BE2C (cell line): Measurements from ENCODE around the gene LYST.

Experiments used
- DNase-seq: peaks from one replicate; pipeline ENCODE4 v3.0.0-alpha.2; 2020
- H3K27me3 ChIP-seq: fragments of 250-450 bp; sonication (Bioruptor Pico); 2 replicates; pipeline ENCODE4 v1.5.1; 2020; ENCODE audit warnings: mild to moderate bottlenecking
- H3K36me3 ChIP-seq: fragments of 250-450 bp; sonication (Bioruptor Pico); 2 replicates; pipeline ENCODE4 v1.5.1; 2020; ENCODE audit warnings: mild to moderate bottlenecking
- H3K4me1 ChIP-seq: fragments of 250-450 bp; sonication (Bioruptor Pico); 2 replicates; pipeline ENCODE4 v1.5.1; 2020
- H3K4me3 ChIP-seq: 2 replicates; pipeline ENCODE4 v1.5.1; 2011; ENCODE audit warnings: low read depth, low read length
- H3K9me3 ChIP-seq: fragments of 250-450 bp; sonication (Bioruptor Pico); 2 replicates; pipeline ENCODE4 v1.5.1; 2020
- TF ChIP-seq, protein P1 (sequence below): IDR thresholded peaks from 2 replicates; pipeline ENCODE4 v1.5.1; 2012; ENCODE audit warnings: mild to moderate bottlenecking, low read depth, low read length

LYST gene

DNA sequence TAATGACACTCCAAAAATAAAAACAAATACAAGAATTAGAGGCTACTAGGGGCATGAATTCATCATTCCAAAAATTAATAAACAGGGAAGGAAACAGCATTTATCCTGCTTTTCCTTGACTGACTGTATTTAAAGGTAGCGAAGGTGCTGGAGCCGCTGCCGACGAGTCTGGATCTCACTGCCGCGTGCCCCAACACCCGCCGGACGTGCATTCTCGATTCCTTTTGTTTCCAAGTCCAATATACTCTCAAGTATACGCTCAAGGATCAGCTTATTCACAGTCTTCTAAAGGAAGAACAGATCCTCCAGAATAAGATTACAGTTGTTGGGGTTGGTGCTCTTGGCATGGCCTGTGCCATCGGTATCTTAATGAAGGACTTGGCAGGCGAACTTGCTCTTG lies 129.0 kb downstream of the LYST start:
- Histone ChIP-seq H3K4me3 (no peak overlapping the region), H3K4me1 (peaks cover 4% of the 10 kb centered on the region; the same call in 1 of the 2 replicates), H3K9me3 (no peaks in the 10 kb centered on the region), H3K36me3 (no peaks in the 10 kb centered on the region), H3K27me3 (no peaks in the 10 kb centered on the region)
- no peak for DNase-seq
- TF ChIP-seq, protein P1, sequence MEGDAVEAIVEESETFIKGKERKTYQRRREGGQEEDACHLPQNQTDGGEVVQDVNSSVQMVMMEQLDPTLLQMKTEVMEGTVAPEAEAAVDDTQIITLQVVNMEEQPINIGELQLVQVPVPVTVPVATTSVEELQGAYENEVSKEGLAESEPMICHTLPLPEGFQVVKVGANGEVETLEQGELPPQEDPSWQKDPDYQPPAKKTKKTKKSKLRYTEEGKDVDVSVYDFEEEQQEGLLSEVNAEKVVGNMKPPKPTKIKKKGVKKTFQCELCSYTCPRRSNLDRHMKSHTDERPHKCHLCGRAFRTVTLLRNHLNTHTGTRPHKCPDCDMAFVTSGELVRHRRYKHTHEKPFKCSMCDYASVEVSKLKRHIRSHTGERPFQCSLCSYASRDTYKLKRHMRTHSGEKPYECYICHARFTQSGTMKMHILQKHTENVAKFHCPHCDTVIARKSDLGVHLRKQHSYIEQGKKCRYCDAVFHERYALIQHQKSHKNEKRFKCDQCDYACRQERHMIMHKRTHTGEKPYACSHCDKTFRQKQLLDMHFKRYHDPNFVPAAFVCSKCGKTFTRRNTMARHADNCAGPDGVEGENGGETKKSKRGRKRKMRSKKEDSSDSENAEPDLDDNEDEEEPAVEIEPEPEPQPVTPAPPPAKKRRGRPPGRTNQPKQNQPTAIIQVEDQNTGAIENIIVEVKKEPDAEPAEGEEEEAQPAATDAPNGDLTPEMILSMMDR, result no peak

DNA sequence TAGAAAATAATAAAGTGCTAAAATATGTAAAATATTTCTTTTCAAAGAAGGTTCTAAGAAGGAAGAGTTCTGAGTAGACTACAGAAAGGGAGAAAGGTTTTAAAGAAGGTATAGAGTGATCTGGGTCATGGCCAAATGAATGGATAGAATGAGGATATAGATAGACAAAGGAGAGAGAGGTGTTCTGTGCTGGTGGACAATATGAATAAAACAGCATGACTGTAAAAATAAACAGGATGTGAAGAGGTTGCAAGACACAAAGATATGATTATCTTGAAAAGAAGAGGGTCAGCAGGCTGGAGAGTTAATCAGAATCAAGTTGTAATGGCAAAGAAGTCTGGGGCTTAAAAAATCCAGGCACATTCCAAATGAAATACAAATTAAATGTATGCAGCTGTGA lies 130.4 kb downstream of the LYST start:
- no peaks in the 10 kb centered on the region for H3K27me3 ChIP-seq
- TF ChIP-seq, protein P1, result no peak
- H3K4me3 ChIP-seq, result no peak overlapping the region
- peaks cover 4% of the 10 kb centered on the region; the same call in 1 of the 2 replicates for H3K4me1 ChIP-seq
- H3K36me3 ChIP-seq, result no peaks in the 10 kb centered on the region
- DNase-seq, result no peak
- no peaks in the 10 kb centered on the region for H3K9me3 ChIP-seq

DNA sequence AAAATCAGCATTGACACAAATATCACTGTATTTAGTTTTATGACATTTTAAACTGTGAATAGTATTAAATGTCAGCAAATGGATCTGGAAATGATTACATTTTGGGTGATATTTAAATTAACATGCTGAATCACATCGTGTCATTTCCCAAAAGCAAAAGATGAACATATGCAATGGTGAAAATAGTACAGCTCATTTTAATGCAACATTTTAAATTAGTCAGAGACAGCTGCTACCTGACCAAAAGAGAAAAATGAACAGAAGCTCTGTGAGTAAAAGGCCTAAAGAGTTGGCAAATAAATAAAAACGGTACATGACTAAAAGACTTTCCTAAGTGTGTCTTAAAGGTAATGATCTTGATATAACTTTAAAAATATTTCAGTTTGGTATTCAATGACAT lies 131.1 kb downstream of the LYST start:
- Histone ChIP-seq H3K27me3 (no peaks in the 10 kb centered on the region), H3K9me3 (no peaks in the 10 kb centered on the region), H3K4me1 (peaks cover 4% of the 10 kb centered on the region; the same call in 1 of the 2 replicates), H3K4me3 (no peak overlapping the region), H3K36me3 (no peaks in the 10 kb centered on the region)
- TF ChIP-seq, protein P1, result no peak
- DNase-seq, result no peak

DNA sequence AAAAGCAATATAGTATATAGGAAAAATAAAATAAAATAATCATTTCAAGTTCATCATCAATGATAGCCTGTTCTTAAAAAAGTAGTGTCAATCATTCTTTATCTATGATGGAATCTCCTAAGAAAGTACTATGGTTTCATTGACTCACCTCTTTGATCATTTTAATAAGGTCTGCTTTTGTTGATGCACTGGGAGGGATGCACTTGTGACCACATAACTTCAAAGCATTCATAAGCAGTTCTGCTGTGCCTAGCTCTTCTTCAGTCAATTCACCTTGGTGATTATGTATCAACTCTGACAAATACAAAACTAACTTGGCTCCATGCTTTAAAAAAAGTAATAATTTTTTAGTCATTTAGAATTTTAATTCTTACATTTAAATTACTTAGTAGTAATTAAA lies 132.4 kb downstream of the LYST start:
- TF ChIP-seq, protein P1, result no peak
- Histone ChIP-seq H3K4me1 (peaks cover 4% of the 10 kb centered on the region; the same call in 1 of the 2 replicates), H3K4me3 (no peak overlapping the region), H3K36me3 (no peaks in the 10 kb centered on the region), H3K27me3 (no peaks in the 10 kb centered on the region), H3K9me3 (no peaks in the 10 kb centered on the region)
- no peak for DNase-seq

DNA sequence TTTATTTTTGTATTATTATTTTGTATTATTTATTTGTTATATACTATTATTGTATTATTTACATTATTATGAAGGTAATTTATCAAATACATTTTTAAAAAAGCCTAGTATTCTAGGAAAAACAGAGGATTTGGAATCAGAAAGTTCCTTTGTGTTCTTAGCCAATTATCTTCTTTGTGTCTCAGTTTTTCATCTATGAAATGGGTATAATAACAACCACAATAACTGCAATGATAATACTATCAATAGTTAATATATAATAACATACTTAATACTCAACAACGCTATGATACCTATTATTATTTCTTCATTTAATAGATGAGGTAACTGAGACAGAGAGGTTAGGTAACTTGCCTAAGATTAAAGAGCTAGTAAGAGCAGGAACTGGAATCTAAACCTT lies 136.7 kb downstream of the LYST start:
- TF ChIP-seq, protein P1, result no peak
- Histone ChIP-seq H3K36me3 (no peaks in the 10 kb centered on the region), H3K4me3 (no peak overlapping the region), H3K27me3 (no peaks in the 10 kb centered on the region), H3K4me1 (no peaks in the 10 kb centered on the region), H3K9me3 (no peaks in the 10 kb centered on the region)
- DNase-seq, result no peak

DNA sequence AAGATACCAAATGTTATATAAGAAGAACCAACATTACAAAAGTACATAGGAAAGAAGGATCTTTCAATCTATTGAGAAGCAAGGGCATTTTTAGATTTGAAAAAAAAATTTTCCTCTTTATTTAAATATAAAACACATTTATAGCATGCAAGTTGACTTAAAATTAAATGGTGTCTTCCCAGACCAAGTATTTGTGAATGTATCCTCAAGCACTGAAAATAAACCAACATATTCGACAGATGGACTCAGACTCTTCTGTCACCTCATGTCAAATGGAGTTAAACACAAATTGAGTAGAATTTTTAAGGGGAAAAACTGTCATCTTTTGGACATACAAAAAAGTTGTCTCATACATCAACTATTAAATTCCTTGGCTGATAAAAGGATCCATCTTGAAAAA lies 140.1 kb downstream of the LYST start:
- no peaks in the 10 kb centered on the region for H3K4me1 ChIP-seq
- TF ChIP-seq, protein P1, result no peak

More for the DNA sequence above, 140.1 kb downstream of the LYST start:
- no peaks in the 10 kb centered on the region for H3K27me3 ChIP-seq
- no peak for DNase-seq
- no peaks in the 10 kb centered on the region for H3K9me3 ChIP-seq
- no peaks in the 10 kb centered on the region for H3K36me3 ChIP-seq
- H3K4me3 ChIP-seq, result no peak overlapping the region
